Neutrophil (primary cell): ENCODE results near the gene MAP3K13.
"Not testable (repeated sequence)": the region's sequence is repeated elsewhere in the genome, so short reads cannot be mapped to it uniquely, and the experiment has no call there.

Source experiments
- H3K27ac ChIP-seq: fragments of 200-600 bp; sonication (generic); 2 replicates; pipeline ENCODE4 v1.5.1; 2016; ENCODE audit warnings: mild to moderate bottlenecking, moderate library complexity
- H3K27me3 ChIP-seq: fragments of 200-600 bp; sonication (generic); 2 replicates; pipeline ENCODE4 v1.6.0; 2016; ENCODE audit warnings: mild to moderate bottlenecking
- H3K36me3 ChIP-seq: fragments of 200-600 bp; sonication (generic); 2 replicates; pipeline ENCODE4 v1.5.1; 2017
- H3K4me1 ChIP-seq, 2 experiments: fragments of 200-600 bp in 1 of 2; sonication (generic) in 1 of 2; 1 replicate in 1 of 2; 2 replicates in 1 of 2; pipeline versions ENCODE4 v1.5.1 to v1.6.1; 2013 to 2016; ENCODE audit warnings: low read depth in 1 of 2, low read length in 1 of 2, mild to moderate bottlenecking in 1 of 2, moderate library complexity in 1 of 2; ENCODE audit not compliant: control insufficient read depth in 1 of 2, insufficient read depth in 1 of 2
- H3K4me3 ChIP-seq, 2 experiments: fragments of 200-600 bp in 1 of 2; sonication (generic) in 1 of 2; 1 replicate in 1 of 2; 2 replicates in 1 of 2; pipeline ENCODE4 v1.5.1; 2013 to 2016; ENCODE audit warnings: low read depth in 1 of 2, low read length in 1 of 2, mild to moderate bottlenecking in 1 of 2, moderate library complexity in 1 of 2
- H3K9me3 ChIP-seq: fragments of 200-600 bp; sonication (generic); 2 replicates; pipeline ENCODE4 v1.5.1; 2016
- TF ChIP-seq, protein P1 (sequence below): fragments of 200-600 bp; sonication (generic); IDR thresholded peaks from 2 replicates; pipeline ENCODE4 v1.5.1; 2016; ENCODE audit warnings: antibody characterized with exemption

Gene MAP3K13

DNA sequence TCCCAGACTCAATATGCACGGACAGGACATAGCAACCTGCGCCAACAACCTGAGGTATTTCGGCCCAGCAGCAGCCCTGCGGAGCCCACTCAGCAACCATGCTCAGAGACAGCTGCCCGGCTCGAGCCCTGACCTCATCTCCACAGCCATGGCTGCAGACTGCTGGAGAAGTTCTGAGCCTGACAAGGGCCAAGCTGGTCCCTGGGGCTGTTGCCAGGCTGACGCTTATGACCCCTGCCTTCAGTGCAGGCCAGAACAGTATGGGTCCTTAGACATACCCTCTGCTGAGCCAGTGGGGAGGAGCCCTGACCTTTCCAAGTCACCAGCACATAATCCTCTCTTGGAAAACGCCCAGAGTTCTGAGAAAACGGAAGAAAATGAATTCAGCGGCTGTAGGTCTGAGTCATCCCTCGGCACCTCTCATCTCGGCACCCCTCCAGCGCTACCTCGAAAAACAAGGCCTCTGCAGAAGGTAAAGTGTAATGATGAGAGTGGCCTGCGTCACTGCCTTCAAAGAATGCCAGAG is 110.4 kb downstream of the MAP3K13 start:
- H3K27ac ChIP-seq: no peak overlapping the region
- no peaks in the 10 kb centered on the region for H3K27me3 ChIP-seq
- no peaks in the 10 kb centered on the region for H3K9me3 ChIP-seq
- H3K4me1 ChIP-seq: no peaks in the 10 kb centered on the region
- H3K4me3 ChIP-seq: no peak overlapping the region
- no peaks in the 10 kb centered on the region for H3K36me3 ChIP-seq
- TF ChIP-seq, protein P1, sequence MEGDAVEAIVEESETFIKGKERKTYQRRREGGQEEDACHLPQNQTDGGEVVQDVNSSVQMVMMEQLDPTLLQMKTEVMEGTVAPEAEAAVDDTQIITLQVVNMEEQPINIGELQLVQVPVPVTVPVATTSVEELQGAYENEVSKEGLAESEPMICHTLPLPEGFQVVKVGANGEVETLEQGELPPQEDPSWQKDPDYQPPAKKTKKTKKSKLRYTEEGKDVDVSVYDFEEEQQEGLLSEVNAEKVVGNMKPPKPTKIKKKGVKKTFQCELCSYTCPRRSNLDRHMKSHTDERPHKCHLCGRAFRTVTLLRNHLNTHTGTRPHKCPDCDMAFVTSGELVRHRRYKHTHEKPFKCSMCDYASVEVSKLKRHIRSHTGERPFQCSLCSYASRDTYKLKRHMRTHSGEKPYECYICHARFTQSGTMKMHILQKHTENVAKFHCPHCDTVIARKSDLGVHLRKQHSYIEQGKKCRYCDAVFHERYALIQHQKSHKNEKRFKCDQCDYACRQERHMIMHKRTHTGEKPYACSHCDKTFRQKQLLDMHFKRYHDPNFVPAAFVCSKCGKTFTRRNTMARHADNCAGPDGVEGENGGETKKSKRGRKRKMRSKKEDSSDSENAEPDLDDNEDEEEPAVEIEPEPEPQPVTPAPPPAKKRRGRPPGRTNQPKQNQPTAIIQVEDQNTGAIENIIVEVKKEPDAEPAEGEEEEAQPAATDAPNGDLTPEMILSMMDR: no peak

DNA sequence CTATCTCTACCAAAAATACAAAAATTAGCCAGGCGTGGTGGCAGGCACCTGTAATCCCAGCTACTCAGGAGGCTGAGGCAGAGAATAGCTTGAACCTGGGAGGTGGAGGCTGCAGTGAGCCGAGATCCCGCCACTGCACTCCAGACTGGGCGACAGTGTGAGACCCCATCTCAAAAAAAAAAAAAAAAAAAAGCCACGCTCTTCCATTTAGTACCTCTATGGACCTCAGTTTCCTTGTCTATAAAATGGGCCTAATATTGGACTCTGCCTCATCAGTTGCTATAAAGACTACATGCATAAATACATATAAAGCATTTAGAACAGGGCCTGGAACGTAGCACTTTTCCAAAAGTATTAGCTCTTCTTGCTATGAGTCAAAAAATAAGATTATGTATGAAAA is 112.0 kb downstream of the MAP3K13 start:
- not testable (repeated sequence) for H3K4me3 ChIP-seq, H3K27ac ChIP-seq, H3K27me3 ChIP-seq, H3K36me3 ChIP-seq, H3K4me1 ChIP-seq, H3K9me3 ChIP-seq

DNA sequence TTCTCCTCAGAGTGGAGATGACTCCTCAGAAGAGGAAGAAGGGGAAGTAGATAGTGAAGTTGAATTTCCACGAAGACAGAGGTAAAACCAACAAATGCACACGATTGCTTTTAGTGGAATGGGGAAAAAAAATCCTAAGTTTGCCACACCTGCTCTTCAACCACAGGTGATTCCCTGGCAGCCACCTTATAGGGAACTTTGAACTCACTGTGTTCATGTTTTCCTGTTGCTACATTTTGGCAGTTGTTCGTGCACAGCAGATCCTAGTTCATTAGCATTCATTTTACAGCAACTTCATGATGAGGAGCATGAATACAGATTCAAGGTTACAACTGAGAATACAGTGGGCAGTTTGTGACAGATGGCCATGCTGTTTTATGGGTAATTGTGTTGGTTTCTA is 114.4 kb downstream of the MAP3K13 start:
- TF ChIP-seq, protein P1: no peak
- H3K27me3 ChIP-seq: no peaks in the 10 kb centered on the region
- no peaks in the 10 kb centered on the region for H3K9me3 ChIP-seq
- no peaks in the 10 kb centered on the region for H3K4me1 ChIP-seq
- H3K36me3 ChIP-seq: no peaks in the 10 kb centered on the region
- H3K27ac ChIP-seq: no peak overlapping the region
- no peak overlapping the region for H3K4me3 ChIP-seq

DNA sequence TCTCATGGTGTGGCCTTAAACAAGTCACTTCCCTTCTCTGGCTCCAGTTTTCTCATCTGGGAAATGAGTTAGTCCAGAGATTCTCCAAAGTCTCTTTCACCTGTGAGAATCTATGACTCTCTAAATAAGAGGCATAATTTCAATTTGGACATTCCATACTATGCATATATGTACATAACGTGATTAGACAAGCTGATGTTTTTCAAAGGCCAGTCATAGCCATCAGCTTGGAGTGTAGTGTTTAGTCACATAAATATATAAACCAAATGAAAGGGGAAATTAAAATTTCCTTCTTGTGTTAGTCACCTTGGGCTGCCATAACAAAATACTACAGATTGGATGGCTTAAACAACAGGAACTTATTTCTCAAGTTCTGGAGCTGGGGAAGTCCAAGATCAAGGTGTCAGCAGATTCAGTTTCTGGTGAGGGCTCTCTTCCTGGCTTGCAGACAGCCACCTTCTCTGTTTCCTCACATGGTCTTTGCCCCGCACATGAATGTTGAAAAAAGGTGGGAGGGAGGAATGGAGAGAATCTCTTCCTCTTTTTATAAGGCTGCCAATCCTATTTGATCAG is 116.5 kb downstream of the MAP3K13 start:
- no peak overlapping the region for H3K4me3 ChIP-seq
- H3K27ac ChIP-seq: no peak overlapping the region
- no peaks in the 10 kb centered on the region for H3K27me3 ChIP-seq
- TF ChIP-seq, protein P1: no peak
- H3K4me1 ChIP-seq: no peaks in the 10 kb centered on the region
- H3K36me3 ChIP-seq: no peaks in the 10 kb centered on the region
- no peaks in the 10 kb centered on the region for H3K9me3 ChIP-seq

DNA sequence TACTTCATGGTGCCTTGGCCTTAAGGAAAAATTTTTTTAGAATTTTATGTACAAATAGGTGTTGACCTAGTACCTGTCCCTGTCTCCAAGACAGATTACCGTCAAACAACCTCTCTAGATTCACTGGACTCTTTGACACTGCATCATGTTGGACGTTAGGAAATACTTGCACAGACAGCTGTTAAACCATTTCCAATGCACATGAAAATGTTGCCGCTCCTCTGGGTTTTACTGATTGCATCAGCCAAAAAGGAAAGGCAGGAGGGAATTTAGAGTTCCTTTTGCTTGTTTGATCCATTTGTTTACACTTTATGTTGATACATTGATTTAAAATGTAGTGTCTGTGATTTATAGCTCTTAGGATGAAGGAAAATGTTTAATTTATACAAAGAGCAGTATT is 121.4 kb downstream of the MAP3K13 start:
- TF ChIP-seq, protein P1: no peak
- Histone ChIP-seq H3K36me3 (peaks cover 6% of the 10 kb centered on the region), H3K27me3 (no peaks in the 10 kb centered on the region), H3K27ac (no peak overlapping the region), H3K4me3 (no peak overlapping the region), H3K9me3 (no peaks in the 10 kb centered on the region), H3K4me1 (no peaks in the 10 kb centered on the region)

DNA sequence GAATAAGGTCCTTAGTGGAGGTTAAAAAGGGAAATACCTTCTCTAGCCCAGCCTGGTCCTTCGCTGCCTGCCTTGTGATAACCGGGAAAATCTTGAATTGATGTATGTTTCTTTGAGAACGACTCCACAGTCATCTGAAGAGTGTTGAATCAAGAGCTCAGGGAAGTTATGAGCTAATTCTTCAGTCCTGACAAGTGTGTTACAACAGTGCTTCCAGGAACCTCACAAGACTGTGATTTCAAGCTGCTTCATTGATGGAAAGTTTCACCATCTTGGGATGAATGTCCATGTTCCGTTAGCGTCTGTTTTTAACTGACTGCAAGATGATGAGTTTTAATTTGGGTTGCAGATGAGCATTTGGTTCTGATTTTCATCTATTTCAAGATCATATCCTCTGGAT is 123.5 kb downstream of the MAP3K13 start:
- H3K4me1 ChIP-seq: no peaks in the 10 kb centered on the region
- peaks cover 24% of the 10 kb centered on the region for H3K36me3 ChIP-seq
- no peaks in the 10 kb centered on the region for H3K27me3 ChIP-seq
- H3K4me3 ChIP-seq: no peak overlapping the region
- TF ChIP-seq, protein P1: no peak
- H3K9me3 ChIP-seq: no peaks in the 10 kb centered on the region
- H3K27ac ChIP-seq: no peak overlapping the region
